Activated CD4-positive, CD25-positive, alpha-beta regulatory T cell treated with anti-CD3 and anti-CD28 coated beads, Interleukin-2, amount 50 U/mL, for 24 hours (primary cell): ENCODE results near the gene RASGEF1C.
"Not testable (repeated sequence)": the region's sequence is repeated elsewhere in the genome, so short reads cannot be mapped to it uniquely, and the experiment has no call there.

Experiments used
- ATAC-seq, 2 donors: fragments of 150-1000 bp; cut with Tn5 transposase; one replicate each; pipeline ENCODE4 v1.10.0; 2021; ENCODE audit warnings: mild to moderate bottlenecking in 1 of 2, moderate library complexity in 1 of 2

The RASGEF1C gene

GRCh38 chr5:180098991-180099732, 109.8 kb downstream of the RASGEF1C start:
- ATAC-seq = no peak

- no peak for ATAC-seq
These were observed 110.5 kb downstream of the RASGEF1C start for GRCh38 chr5:180098526-180098925.

- no peak for ATAC-seq
These were observed 111.1 kb downstream of the RASGEF1C start for GRCh38 chr5:180097926-180098325.

GRCh38 chr5:180097163-180097894, 111.7 kb downstream of the RASGEF1C start:
- ATAC-seq = no peak

GRCh38 chr5:180096616-180097015, 112.4 kb downstream of the RASGEF1C start:
- ATAC-seq = no peak

GRCh38 chr5:180095545-180095944, 113.5 kb downstream of the RASGEF1C start:
- ATAC-seq = no peak

- no peak for ATAC-seq
These were observed 115.2 kb downstream of the RASGEF1C start for GRCh38 chr5:180093651-180094382.

GRCh38 chr5:180093241-180093640, 115.8 kb downstream of the RASGEF1C start:
- no peak for ATAC-seq

GRCh38 chr5:180090769-180091546, 118.1 kb downstream of the RASGEF1C start:
- no peak for ATAC-seq

- ATAC-seq = peak; percentile 86 to 88
These were observed 118.8 kb downstream of the RASGEF1C start for GRCh38 chr5:180090098-180090768.

- ATAC-seq = not testable (repeated sequence)
These were observed 119.4 kb downstream of the RASGEF1C start for GRCh38 chr5:180089628-180090027.

GRCh38 chr5:180088561-180088960, 120.5 kb downstream of the RASGEF1C start:
- ATAC-seq = no peak

- ATAC-seq = no peak
These were observed 122.1 kb downstream of the RASGEF1C start for GRCh38 chr5:180086816-180087399.

GRCh38 chr5:180085837-180086236, 123.2 kb downstream of the RASGEF1C start:
- ATAC-seq = no peak

- no peak for ATAC-seq
These were observed 124.1 kb downstream of the RASGEF1C start for GRCh38 chr5:180084638-180085561.

- ATAC-seq = no peak
These were observed 125.4 kb downstream of the RASGEF1C start for GRCh38 chr5:180083529-180084060.

GRCh38 chr5:180082633-180083420, 126.2 kb downstream of the RASGEF1C start:
- ATAC-seq = no peak

GRCh38 chr5:180081481-180081880, 127.5 kb downstream of the RASGEF1C start:
- no peak for ATAC-seq
